NCI-H526 (cell line): ENCODE data around the gene ZNF48.

Source experiments
- DNase-seq, 2 experiments: peaks; one replicate each; lab custom pipeline; 2025; lab: John Stamatoyannopoulos, UW

Gene ZNF48

GRCh38 chr16:30444231-30445148 is 49.3 kb downstream of the ZNF48 start:
- peak in 1 of 2 experiments; percentile 47 for DNase-seq

GRCh38 chr16:30445149-30445407 is 49.9 kb downstream of the ZNF48 start:
- no peak for DNase-seq

- peak; percentile 96 to 98 for DNase-seq
These were observed 50.4 kb downstream of the ZNF48 start, which contains the start of gene SEPHS2 for GRCh38 chr16:30445408-30446202. TSS of gene SEPHS2 (minus strand) at chr16:30445874. CDS start at chr16:30445727, 147 bp downstream.

GRCh38 chr16:30446203-30446595 is 51.0 kb downstream of the ZNF48 start:
- no peak for DNase-seq

GRCh38 chr16:30447512-30448226 is 52.4 kb downstream of the ZNF48 start:
- DNase-seq: no peak

GRCh38 chr16:30449116-30449435 is 53.9 kb downstream of the ZNF48 start:
- DNase-seq: no peak
